ENCODE measurements around the gene RABGGTA. TPM values are rescaled to one million over a fixed set of nuclear protein-coding genes. Genes with fewer than 3 reads are reported as not detected.

The RABGGTA gene
- total and polyA plus RNA-seq, 8 donors: 20.2 to 53.3 (median 26.3) TPM

DNA sequence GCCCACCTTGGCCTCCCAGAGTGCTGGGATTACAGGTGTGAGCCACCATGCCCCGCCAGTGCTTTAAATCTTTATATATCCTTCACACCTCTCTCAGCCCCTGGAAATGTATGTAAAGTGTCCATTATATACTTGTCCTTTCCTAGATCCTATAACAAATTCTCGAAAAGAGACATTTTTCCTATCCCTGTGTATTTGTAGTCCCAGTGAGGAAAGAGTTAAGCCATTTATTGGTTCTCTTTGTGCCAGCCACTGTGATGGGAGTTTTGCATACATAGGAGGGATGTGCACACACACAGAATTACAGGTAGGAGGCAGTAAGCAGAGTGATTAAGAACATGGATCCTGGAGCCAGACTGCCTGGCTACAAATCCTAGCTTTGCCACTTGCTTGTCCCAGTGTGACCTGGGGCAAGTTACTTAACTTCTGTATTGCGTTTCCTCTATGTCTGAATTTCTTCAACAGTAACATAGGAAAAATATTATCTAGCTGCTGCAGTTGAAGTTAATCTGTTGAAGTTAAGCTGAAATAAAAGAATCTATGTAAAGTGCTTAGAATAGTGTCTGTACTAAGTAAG lies 2.1 kb upstream of the RABGGTA start:
- Histone ChIP-seq H3K4me3 (no peak overlapping the region), H3K27ac (peak overlapping the region; percentile 97 to 99), H3K9me3 (no peaks in the 10 kb centered on the region), H3K36me3 (peaks cover 0 to 18% of the 10 kb centered on the region in 2 donors), H3K4me1 (peaks cover 23 to 75% of the 10 kb centered on the region in 2 donors), H3K27me3 (no peaks in the 10 kb centered on the region)
- intact Hi-C loops (cut with DNase I): no loop called here
- TF ChIP-seq, protein P1, sequence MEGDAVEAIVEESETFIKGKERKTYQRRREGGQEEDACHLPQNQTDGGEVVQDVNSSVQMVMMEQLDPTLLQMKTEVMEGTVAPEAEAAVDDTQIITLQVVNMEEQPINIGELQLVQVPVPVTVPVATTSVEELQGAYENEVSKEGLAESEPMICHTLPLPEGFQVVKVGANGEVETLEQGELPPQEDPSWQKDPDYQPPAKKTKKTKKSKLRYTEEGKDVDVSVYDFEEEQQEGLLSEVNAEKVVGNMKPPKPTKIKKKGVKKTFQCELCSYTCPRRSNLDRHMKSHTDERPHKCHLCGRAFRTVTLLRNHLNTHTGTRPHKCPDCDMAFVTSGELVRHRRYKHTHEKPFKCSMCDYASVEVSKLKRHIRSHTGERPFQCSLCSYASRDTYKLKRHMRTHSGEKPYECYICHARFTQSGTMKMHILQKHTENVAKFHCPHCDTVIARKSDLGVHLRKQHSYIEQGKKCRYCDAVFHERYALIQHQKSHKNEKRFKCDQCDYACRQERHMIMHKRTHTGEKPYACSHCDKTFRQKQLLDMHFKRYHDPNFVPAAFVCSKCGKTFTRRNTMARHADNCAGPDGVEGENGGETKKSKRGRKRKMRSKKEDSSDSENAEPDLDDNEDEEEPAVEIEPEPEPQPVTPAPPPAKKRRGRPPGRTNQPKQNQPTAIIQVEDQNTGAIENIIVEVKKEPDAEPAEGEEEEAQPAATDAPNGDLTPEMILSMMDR (IDR thresholded peaks at IDR 0.05): no peak
- ATAC-seq (no peak), DNase-seq (no peak)

DNA sequence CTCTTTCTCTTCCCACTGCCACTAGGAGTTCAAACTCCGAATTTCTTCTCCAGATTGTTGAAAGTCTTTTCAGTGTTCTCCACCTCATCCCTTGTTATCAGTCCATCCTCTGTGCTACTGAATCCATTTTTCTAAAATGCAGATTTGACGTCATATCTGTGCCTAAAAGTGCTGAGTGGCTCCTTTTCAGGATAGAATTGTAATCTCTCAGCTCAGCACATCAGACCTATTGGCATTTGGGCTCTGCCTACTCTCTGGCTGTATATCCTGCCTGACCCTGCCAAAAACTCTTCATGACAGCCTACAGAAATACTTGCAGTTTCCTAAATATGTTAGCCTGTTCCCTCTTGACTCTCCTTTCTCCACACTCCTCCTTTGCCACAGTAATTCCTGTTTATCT lies 1.1 kb upstream of the RABGGTA start:
- peak overlapping the region; percentile 97 to 99 for H3K27ac ChIP-seq
- H3K4me3 ChIP-seq: no peak overlapping the region
- H3K9me3 ChIP-seq: no peaks in the 10 kb centered on the region
- TF ChIP-seq, protein P1 (IDR thresholded peaks at IDR 0.05): no peak
- ATAC-seq (peak; percentile 2), DNase-seq (peak in 1 of 4 donors; percentile 30)
- H3K36me3 ChIP-seq: peaks cover 0 to 28% of the 10 kb centered on the region in 2 donors
- intact Hi-C loops (cut with DNase I): no loop called here
- peaks cover 23 to 65% of the 10 kb centered on the region in 2 donors for H3K4me1 ChIP-seq
- H3K27me3 ChIP-seq: no peaks in the 10 kb centered on the region

DNA sequence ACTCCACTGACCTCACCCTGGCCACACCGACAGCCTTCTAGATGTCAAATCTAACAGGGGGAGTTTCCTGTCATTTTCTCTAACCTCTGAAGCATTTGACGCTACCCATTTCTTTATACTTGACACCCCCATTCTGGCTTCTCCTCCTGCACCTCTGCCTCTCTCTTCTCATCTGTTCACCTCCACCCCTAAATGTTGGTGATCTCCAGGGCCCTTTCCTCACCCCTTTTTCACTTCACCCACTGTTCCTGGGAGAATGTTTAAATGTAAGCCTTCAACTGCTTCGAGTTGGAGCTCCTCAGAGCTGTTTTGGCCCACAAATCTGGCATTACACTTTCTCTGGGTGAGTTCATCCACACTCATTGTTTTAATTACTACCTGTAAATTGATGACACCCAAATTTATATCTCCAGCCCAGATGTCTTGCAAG lies 452 bp upstream of the RABGGTA start:
- Histone ChIP-seq H3K36me3 (peaks cover 0 to 34% of the 10 kb centered on the region in 2 donors), H3K27me3 (no peaks in the 10 kb centered on the region), H3K9me3 (no peaks in the 10 kb centered on the region), H3K27ac (peak overlapping the region; percentile 97 to 99), H3K4me1 (peaks cover 23 to 58% of the 10 kb centered on the region in 2 donors), H3K4me3 (peak overlapping the region; percentile 77 to 84)
- intact Hi-C loops (cut with DNase I): no loop called here
- no peak for DNase-seq
- TF ChIP-seq, protein P1 (IDR thresholded peaks at IDR 0.05): no peak
- ATAC-seq: no peak

DNA sequence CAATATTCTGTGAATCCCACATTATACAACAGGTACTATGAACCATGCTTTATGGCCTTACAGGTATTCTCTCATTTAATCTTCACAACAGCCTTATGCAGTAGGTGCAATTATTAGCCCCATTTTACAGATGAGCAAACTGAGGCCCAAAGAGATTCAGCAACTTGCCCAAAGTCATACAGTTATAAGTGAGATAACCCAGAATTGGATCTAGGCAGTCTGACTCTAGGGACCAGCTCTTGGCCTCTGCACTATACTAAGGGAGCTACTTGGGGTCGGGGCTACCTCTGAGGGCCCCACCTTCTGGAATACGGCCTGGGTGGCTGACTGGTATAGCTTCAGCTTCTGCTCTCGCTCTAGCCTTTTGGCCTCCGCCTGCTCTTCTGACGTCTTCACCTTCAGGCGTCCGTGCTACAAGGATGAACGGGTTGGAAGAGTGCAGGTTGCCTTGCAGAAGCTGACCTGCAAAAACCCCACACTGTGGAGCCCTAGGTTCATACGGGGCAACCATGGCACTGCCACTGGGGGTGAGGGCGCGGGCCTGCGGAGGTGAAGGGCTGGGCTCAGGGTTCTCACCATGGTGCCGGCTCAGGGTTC lies 762 bp downstream of the RABGGTA start:
- TF ChIP-seq, protein P1 (IDR thresholded peaks at IDR 0.05): no peak
- Histone ChIP-seq H3K36me3 (peaks cover 0 to 47% of the 10 kb centered on the region in 2 donors), H3K4me3 (peak overlapping the region; percentile 77 to 84), H3K27ac (peak overlapping the region; percentile 97 to 99), H3K27me3 (no peaks in the 10 kb centered on the region), H3K9me3 (no peaks in the 10 kb centered on the region), H3K4me1 (peaks cover 23 to 47% of the 10 kb centered on the region in 2 donors)
- DNase-seq: peak in 1 of 4 donors; percentile 28
- intact Hi-C loops (cut with DNase I): no loop called here
- ATAC-seq: peak; percentile 7

DNA sequence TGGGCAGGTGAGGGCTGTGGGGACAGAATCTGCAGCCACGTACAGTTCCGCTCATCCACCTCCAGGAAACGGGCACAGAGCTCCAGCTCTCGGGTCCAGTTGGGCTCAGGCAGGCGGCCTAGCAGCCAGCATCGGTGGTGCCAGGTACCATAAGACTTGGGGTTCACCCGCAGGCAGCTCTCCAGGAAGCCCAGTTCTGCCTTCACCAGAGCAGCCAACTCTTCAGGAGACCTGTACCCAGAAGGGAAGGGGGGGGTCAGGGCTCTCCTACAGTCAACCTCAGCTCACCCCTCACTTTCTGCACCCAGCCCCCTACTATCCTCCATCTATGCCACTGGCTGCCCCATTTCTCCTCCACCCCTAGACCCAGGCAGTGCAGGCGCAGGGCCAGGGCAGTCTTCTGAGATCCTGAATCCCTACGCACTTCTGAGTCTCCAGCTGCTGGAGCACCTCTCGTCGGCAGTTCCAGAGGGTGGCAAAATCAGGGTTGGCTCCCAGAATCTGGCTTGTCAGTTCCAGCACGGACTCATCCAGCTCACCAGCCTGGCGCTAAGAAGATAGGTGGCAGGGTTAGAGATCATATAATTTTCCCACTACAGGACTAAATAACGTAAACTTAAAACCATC lies 1.4 kb downstream of the RABGGTA start:
- Histone ChIP-seq H3K27ac (no peak overlapping the region), H3K4me1 (peaks cover 23 to 41% of the 10 kb centered on the region in 2 donors), H3K4me3 (no peak overlapping the region), H3K36me3 (peaks cover 0 to 53% of the 10 kb centered on the region in 2 donors), H3K9me3 (no peaks in the 10 kb centered on the region), H3K27me3 (no peaks in the 10 kb centered on the region)
- TF ChIP-seq, protein P1 (IDR thresholded peaks at IDR 0.05): no peak
- intact Hi-C loops (cut with DNase I): no loop called here
- no peak for ATAC-seq
- peak in 1 of 4 donors; percentile 56 for DNase-seq
